RWPE1 (cell line): ENCODE results near the gene HES2.

Experiments
- CTCF ChIA-PET: fragments of 350-600 bp; sonication (Branson Sonifier 250); formaldehyde crosslinking; extraction: SDS; loops from one replicate; lab custom pipeline; 2021; lab: Yijun Ruan, JAX
- POLR2A ChIA-PET: fragments of 400-600 bp; formaldehyde crosslinking; extraction: SDS; loops from one replicate; lab custom pipeline; 2020; ENCODE audit warnings: antibody characterized with exemption; ENCODE audit not compliant: low non-redundant PET; lab: Yijun Ruan, JAX
- DNase-seq: peaks from one replicate; pipeline ENCODE4 v3.0.0; 2012; ENCODE audit warnings: low spot score
- H3K27ac ChIP-seq: fragments of 450-650 bp; 2 replicates; pipeline ENCODE4 v1.5.1; 2017
- CTCF ChIP-seq: fragments of 450-650 bp; conservative IDR thresholded peaks from 2 replicates; pipeline ENCODE4 v1.5.1; 2017; ENCODE audit warnings: low read depth, mild to moderate bottlenecking

The HES2 gene

GRCh38 chr1:6466023-6466422 lies 46.3 kb upstream of the HES2 start, which contains the start of gene TNFRSF25:
TNFRSF25 (minus strand) TSS chr1:6466173; CDS start chr1:6466107, 66 bp downstream.
- ChIA-PET CTCF (interaction anchor here (0.6 kb wide), 1 partner anchor 168 kb away, joined by 3 read pairs; no protein-coding TSS in a partner anchor), POLR2A (no interaction called here)
- DNase-seq, result no peak
- TF ChIP-seq CTCF, result no peak
- H3K27ac ChIP-seq, result peak within 1 kb of the TSS; percentile 52

GRCh38 chr1:6465461-6466005 lies 45.8 kb upstream of the HES2 start:
- POLR2A ChIA-PET, result no interaction called here
- DNase-seq, result no peak
- CTCF ChIA-PET, result no interaction called here
- peak overlapping the region; percentile 52 for H3K27ac ChIP-seq
- no peak for TF ChIP-seq CTCF

- POLR2A ChIA-PET, result no interaction called here
- CTCF ChIA-PET, result no interaction called here
- no peak for TF ChIP-seq CTCF
Observed at GRCh38 chr1:6464915-6465314, 45.2 kb upstream of the HES2 start.

GRCh38 chr1:6464514-6464836 lies 44.8 kb upstream of the HES2 start:
- ChIA-PET POLR2A (no interaction called here), CTCF (no interaction called here)
- peak overlapping the region; percentile 52 for H3K27ac ChIP-seq
- no peak for DNase-seq
- TF ChIP-seq CTCF, result no peak

More at GRCh38 chr1:6464915-6465314, 45.2 kb upstream of the HES2 start:
- peak overlapping the region; percentile 52 for H3K27ac ChIP-seq
- DNase-seq, result no peak

GRCh38 chr1:6463120-6463412 lies 43.3 kb upstream of the HES2 start:
- CTCF ChIA-PET, result interaction anchor here (1.1 to 1.8 kb wide), 2 partner anchors 9 to 28 kb away, joined by 3 read pairs; no protein-coding TSS in a partner anchor
- TF ChIP-seq CTCF, result no peak
- H3K27ac ChIP-seq, result 0 out of 2 replicates have a peak overlapping the region, but pooled peaks have one; percentile 2
- POLR2A ChIA-PET, result no interaction called here
- DNase-seq, result no peak

GRCh38 chr1:6462412-6463119 lies 42.8 kb upstream of the HES2 start:
- 0 out of 2 replicates have a peak overlapping the region, but pooled peaks have one; percentile 2 for H3K27ac ChIP-seq
- TF ChIP-seq CTCF, result no peak
- POLR2A ChIA-PET, result no interaction called here
- CTCF ChIA-PET, result interaction anchor here (1.1 to 1.8 kb wide), 3 partner anchors 9 to 28 kb away, joined by 3 to 5 read pairs (median 3); no protein-coding TSS in a partner anchor
- DNase-seq, result no peak
